ENCODE measurements around the gene BNC2. TPM values are rescaled to one million over a fixed set of nuclear protein-coding genes. Genes with fewer than 3 reads are reported as not detected.

Gene BNC2
- total RNA-seq, 1 experiment from 2014 or later = 0.20 TPM

GRCh38 chr9:16763946-16764345, 106.5 kb downstream of the BNC2 start:
- Histone ChIP-seq H3K4me3 (ENCODE audit: low read depth, low read length) (no peak overlapping the region), H3K4me1 (no peaks in the 10 kb centered on the region), H3K27me3 (replicated peaks; ENCODE audit: control insufficient read depth, insufficient read depth, low read length) (no peaks in the 10 kb centered on the region), H3K36me3 (ENCODE audit: control insufficient read depth, insufficient read depth, low read length) (no peaks in the 10 kb centered on the region), H3K9me3 (no peaks in the 10 kb centered on the region)
- DNase-seq = no peak
- POLR2A ChIA-PET = no interaction called here
- Mint-ChIP-seq H3K36me3 (ENCODE audit: insufficient read depth, unreplicated experiment) (no peaks in the 10 kb centered on the region), H3K27me3 (ENCODE audit: insufficient read depth, unreplicated experiment) (peaks cover 5% of the 10 kb centered on the region), H3K9me3 (ENCODE audit: unreplicated experiment) (no peaks in the 10 kb centered on the region), H3K4me1 (ENCODE audit: low read depth, unreplicated experiment) (no peaks in the 10 kb centered on the region), H3K4me3 (ENCODE audit: unreplicated experiment) (no peak overlapping the region), H3K27ac (ENCODE audit: unreplicated experiment) (no peak overlapping the region)
- CTCF ChIA-PET = no interaction called here
- intact Hi-C loops (cut with micrococcal nuclease; ENCODE audit: unreplicated experiment) = no loop called here
- BruUV-seq (replicated peaks) = no TSS peak
- no peak for TF ChIP-seq CTCF (IDR thresholded peaks at IDR 0.05; ENCODE audit: insufficient read depth in 1 of 2, low read depth in 1 of 2, low read length in 1 of 2, severe bottlenecking in 1 of 2, unreplicated experiment in 1 of 2)

GRCh38 chr9:16755467-16756160, 114.9 kb downstream of the BNC2 start:
- ChIA-PET POLR2A (no interaction called here), CTCF (no interaction called here)
- H3K4me1 ChIP-seq = no peaks in the 10 kb centered on the region
- no peaks in the 10 kb centered on the region for H3K4me1 Mint-ChIP-seq (ENCODE audit: low read depth, unreplicated experiment)
- H3K9me3 ChIP-seq = no peaks in the 10 kb centered on the region
- H3K36me3 Mint-ChIP-seq (ENCODE audit: insufficient read depth, unreplicated experiment) = no peaks in the 10 kb centered on the region
- no peaks in the 10 kb centered on the region for H3K9me3 Mint-ChIP-seq (ENCODE audit: unreplicated experiment)
- no peaks in the 10 kb centered on the region for H3K27me3 ChIP-seq (replicated peaks; ENCODE audit: control insufficient read depth, insufficient read depth, low read length)
- no peak overlapping the region for H3K4me3 ChIP-seq (ENCODE audit: low read depth, low read length)
- TF ChIP-seq CTCF (IDR thresholded peaks at IDR 0.05; ENCODE audit: insufficient read depth in 1 of 2, low read depth in 1 of 2, low read length in 1 of 2, severe bottlenecking in 1 of 2, unreplicated experiment in 1 of 2) = no peak
- no peak for DNase-seq
- BruUV-seq (replicated peaks) = no TSS peak
- H3K4me3 Mint-ChIP-seq (ENCODE audit: unreplicated experiment) = no peak overlapping the region
- intact Hi-C loops (cut with micrococcal nuclease; ENCODE audit: unreplicated experiment) = no loop called here
- no peaks in the 10 kb centered on the region for H3K36me3 ChIP-seq (ENCODE audit: control insufficient read depth, insufficient read depth, low read length)
- no peak overlapping the region for H3K27ac Mint-ChIP-seq (ENCODE audit: unreplicated experiment)
- peaks cover 7% of the 10 kb centered on the region for H3K27me3 Mint-ChIP-seq (ENCODE audit: insufficient read depth, unreplicated experiment)

- no peak overlapping the region for H3K4me3 ChIP-seq (ENCODE audit: low read depth, low read length)
- no peaks in the 10 kb centered on the region for H3K36me3 Mint-ChIP-seq (ENCODE audit: insufficient read depth, unreplicated experiment)
- no peaks in the 10 kb centered on the region for H3K36me3 ChIP-seq (ENCODE audit: control insufficient read depth, insufficient read depth, low read length)
- H3K4me1 Mint-ChIP-seq (ENCODE audit: low read depth, unreplicated experiment) = no peaks in the 10 kb centered on the region
- CTCF ChIA-PET = no interaction called here
- POLR2A ChIA-PET = no interaction called here
- no peaks in the 10 kb centered on the region for H3K9me3 Mint-ChIP-seq (ENCODE audit: unreplicated experiment)
- H3K27ac Mint-ChIP-seq (ENCODE audit: unreplicated experiment) = no peak overlapping the region
- H3K27me3 ChIP-seq (replicated peaks; ENCODE audit: control insufficient read depth, insufficient read depth, low read length) = no peaks in the 10 kb centered on the region
- H3K4me1 ChIP-seq = no peaks in the 10 kb centered on the region
- H3K4me3 Mint-ChIP-seq (ENCODE audit: unreplicated experiment) = no peak overlapping the region
- no peaks in the 10 kb centered on the region for H3K9me3 ChIP-seq
- TF ChIP-seq CTCF (IDR thresholded peaks at IDR 0.05; ENCODE audit: insufficient read depth in 1 of 2, low read depth in 1 of 2, low read length in 1 of 2, severe bottlenecking in 1 of 2, unreplicated experiment in 1 of 2) = no peak
- no TSS peak for BruUV-seq (replicated peaks)
- no peak for DNase-seq
- peaks cover 7% of the 10 kb centered on the region for H3K27me3 Mint-ChIP-seq (ENCODE audit: insufficient read depth, unreplicated experiment)
- intact Hi-C loops (cut with micrococcal nuclease; ENCODE audit: unreplicated experiment) = no loop called here
Observed at GRCh38 chr9:16754662-16755061, 115.8 kb downstream of the BNC2 start.

All from Caco-2 (cell line).